Caco-2 (cell line): ENCODE data around the gene RAPGEF1. TPM values are rescaled to one million over a fixed set of nuclear protein-coding genes. Genes with fewer than 3 reads are reported as not detected.
"Not testable (repeated sequence)": the region's sequence is repeated elsewhere in the genome, so short reads cannot be mapped to it uniquely, and the experiment has no call there.

Source experiments
- BruUV-seq: library from RNA; stranded (reverse); fragments of 400-500 nt; replicated peaks from 2 replicates; lab custom pipeline; 2021; lab: Mats Ljungman, UMichigan
- CTCF ChIA-PET: fragments of 300-600 bp; sonication (Branson Sonifier 250); formaldehyde crosslinking; loops from one replicate; lab custom pipeline; 2022; ENCODE audit warnings: antibody characterized with exemption; lab: Charles Lee
- POLR2A ChIA-PET: fragments of 300-600 bp; sonication (Branson Sonifier 250); formaldehyde crosslinking; loops from one replicate; lab custom pipeline; 2022; ENCODE audit warnings: antibody characterized with exemption; lab: Charles Lee
- DNase-seq, 2 experiments: peaks; one replicate each; pipeline versions ENCODE4 v3.0.0 to v3.0.0-alpha.2; 2020 to 2022
- H3K27me3 ChIP-seq: replicated peaks from 2 replicates; pipeline ENCODE4 v1.6.0; 2011; ENCODE audit warnings: low read length; ENCODE audit not compliant: control insufficient read depth, insufficient read depth
- H3K36me3 ChIP-seq: 2 replicates; pipeline ENCODE4 v1.5.1; 2011; ENCODE audit warnings: low read length; ENCODE audit not compliant: control insufficient read depth, insufficient read depth
- H3K4me1 ChIP-seq: fragments of 250-450 bp; sonication (Bioruptor Pico); 2 replicates; pipeline ENCODE4 v1.5.1; 2020; ENCODE audit warnings: mild to moderate bottlenecking
- H3K4me3 ChIP-seq: 2 replicates; pipeline ENCODE4 v1.5.1; 2011; ENCODE audit warnings: low read depth, mild to moderate bottlenecking, control low read depth, low read length
- H3K9me3 ChIP-seq: fragments of 250-450 bp; sonication (Bioruptor Pico); 2 replicates; pipeline ENCODE4 v1.5.1; 2020; ENCODE audit warnings: mild to moderate bottlenecking, moderate library complexity
- H3K27ac Mint-ChIP-seq: one replicate; pipeline ENCODE4 v1.8.0; 2022; ENCODE audit warnings: mixed read lengths; ENCODE audit not compliant: unreplicated experiment
- H3K27me3 Mint-ChIP-seq: one replicate; pipeline ENCODE4 v1.8.0; 2022; ENCODE audit warnings: mixed read lengths; ENCODE audit not compliant: insufficient read depth, unreplicated experiment
- H3K36me3 Mint-ChIP-seq: one replicate; pipeline ENCODE4 v1.8.0; 2022; ENCODE audit warnings: mild to moderate bottlenecking, mixed read lengths; ENCODE audit not compliant: insufficient read depth, unreplicated experiment
- H3K4me1 Mint-ChIP-seq: one replicate; pipeline ENCODE4 v1.8.0; 2022; ENCODE audit warnings: low read depth, mixed read lengths; ENCODE audit not compliant: unreplicated experiment
- H3K4me3 Mint-ChIP-seq: one replicate; pipeline ENCODE4 v1.8.0; 2022; ENCODE audit warnings: mild to moderate bottlenecking, moderate library complexity, mixed read lengths; ENCODE audit not compliant: unreplicated experiment
- H3K9me3 Mint-ChIP-seq: one replicate; pipeline ENCODE4 v1.8.0; 2022; ENCODE audit warnings: mixed read lengths; ENCODE audit not compliant: unreplicated experiment
- intact Hi-C: fragments of 100-400 bp; cut with micrococcal nuclease; formaldehyde crosslinking; loops from one replicate; pipeline ENCODE4 v1.10.0; 2022; ENCODE audit not compliant: unreplicated experiment
- total RNA-seq: library from RNA; stranded (reverse); gene quantifications from 2 replicates; pipeline ENCODE4 v1.2.3, GENCODE V29; 2022
- TF ChIP-seq, protein P1 (sequence below), 2 experiments: fragments of 200-600 bp in 1 of 2; IDR thresholded peaks; 1 replicate in 1 of 2; 2 replicates in 1 of 2; pipeline versions ENCODE4 v1.5.1 to v1.8.0; 2011 to 2022; ENCODE audit warnings: antibody characterized with exemption in 1 of 2, control low read depth in 1 of 2, inconsistent platforms in 1 of 2, low read depth in 1 of 2, low read length in 1 of 2, mild to moderate bottlenecking in 1 of 2, moderate library complexity in 1 of 2; ENCODE audit not compliant: insufficient read depth in 1 of 2, severe bottlenecking in 1 of 2, unreplicated experiment in 1 of 2

The RAPGEF1 gene
- total RNA-seq, 1 experiment from 2014 or later: 75.4 TPM

DNA sequence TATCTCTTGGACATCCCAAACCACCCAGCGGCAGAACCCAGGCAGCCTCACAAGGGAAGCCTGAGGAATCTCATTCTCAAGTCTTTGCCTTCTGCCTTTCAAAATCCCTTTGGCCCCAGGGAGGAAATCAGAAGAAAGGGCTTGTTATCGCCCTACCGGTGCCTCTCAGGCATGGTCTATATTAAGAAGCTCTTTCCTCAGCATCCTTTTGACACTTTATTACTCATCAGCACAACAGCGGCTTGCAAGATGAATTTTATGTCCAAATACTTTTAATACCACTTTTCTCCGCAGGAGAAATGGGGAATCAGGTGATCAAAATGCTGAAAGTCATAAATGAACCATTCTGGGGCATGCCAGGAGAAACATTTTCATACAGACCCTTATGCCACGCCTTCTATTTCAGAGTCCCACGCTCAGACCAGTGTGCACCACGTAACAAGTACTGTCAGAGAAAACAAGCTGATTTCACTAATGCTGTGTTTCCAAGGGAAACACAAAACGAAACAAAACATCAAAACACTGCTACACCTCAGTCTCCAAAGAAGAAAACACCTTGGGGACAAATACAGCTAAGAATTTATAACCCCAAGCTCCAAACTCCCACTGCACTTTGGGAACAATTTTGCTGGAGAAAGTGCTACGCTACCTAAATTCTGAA, 30.0 kb downstream of the RAPGEF1 start:
- Mint-ChIP-seq H3K9me3 (no peaks in the 10 kb centered on the region), H3K4me3 (no peak overlapping the region), H3K4me1 (peaks cover 53% of the 10 kb centered on the region), H3K27me3 (no peaks in the 10 kb centered on the region), H3K27ac (peak overlapping the region; percentile 60), H3K36me3 (peaks cover 26% of the 10 kb centered on the region)
- Histone ChIP-seq H3K4me1 (peaks cover 44% of the 10 kb centered on the region), H3K27me3 (no peaks in the 10 kb centered on the region), H3K9me3 (no peaks in the 10 kb centered on the region), H3K4me3 (no peak overlapping the region), H3K36me3 (peaks cover 1% of the 10 kb centered on the region; the same call in 1 of the 2 replicates)
- TF ChIP-seq, protein P1, sequence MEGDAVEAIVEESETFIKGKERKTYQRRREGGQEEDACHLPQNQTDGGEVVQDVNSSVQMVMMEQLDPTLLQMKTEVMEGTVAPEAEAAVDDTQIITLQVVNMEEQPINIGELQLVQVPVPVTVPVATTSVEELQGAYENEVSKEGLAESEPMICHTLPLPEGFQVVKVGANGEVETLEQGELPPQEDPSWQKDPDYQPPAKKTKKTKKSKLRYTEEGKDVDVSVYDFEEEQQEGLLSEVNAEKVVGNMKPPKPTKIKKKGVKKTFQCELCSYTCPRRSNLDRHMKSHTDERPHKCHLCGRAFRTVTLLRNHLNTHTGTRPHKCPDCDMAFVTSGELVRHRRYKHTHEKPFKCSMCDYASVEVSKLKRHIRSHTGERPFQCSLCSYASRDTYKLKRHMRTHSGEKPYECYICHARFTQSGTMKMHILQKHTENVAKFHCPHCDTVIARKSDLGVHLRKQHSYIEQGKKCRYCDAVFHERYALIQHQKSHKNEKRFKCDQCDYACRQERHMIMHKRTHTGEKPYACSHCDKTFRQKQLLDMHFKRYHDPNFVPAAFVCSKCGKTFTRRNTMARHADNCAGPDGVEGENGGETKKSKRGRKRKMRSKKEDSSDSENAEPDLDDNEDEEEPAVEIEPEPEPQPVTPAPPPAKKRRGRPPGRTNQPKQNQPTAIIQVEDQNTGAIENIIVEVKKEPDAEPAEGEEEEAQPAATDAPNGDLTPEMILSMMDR (IDR thresholded peaks at IDR 0.05; ENCODE audit: insufficient read depth in 1 of 2, low read depth in 1 of 2, low read length in 1 of 2, severe bottlenecking in 1 of 2, unreplicated experiment in 1 of 2): no peak
- ChIA-PET POLR2A (no interaction called here), CTCF (no interaction called here)
- BruUV-seq: no TSS peak
- intact Hi-C loops: no loop called here
- no peak for DNase-seq

DNA sequence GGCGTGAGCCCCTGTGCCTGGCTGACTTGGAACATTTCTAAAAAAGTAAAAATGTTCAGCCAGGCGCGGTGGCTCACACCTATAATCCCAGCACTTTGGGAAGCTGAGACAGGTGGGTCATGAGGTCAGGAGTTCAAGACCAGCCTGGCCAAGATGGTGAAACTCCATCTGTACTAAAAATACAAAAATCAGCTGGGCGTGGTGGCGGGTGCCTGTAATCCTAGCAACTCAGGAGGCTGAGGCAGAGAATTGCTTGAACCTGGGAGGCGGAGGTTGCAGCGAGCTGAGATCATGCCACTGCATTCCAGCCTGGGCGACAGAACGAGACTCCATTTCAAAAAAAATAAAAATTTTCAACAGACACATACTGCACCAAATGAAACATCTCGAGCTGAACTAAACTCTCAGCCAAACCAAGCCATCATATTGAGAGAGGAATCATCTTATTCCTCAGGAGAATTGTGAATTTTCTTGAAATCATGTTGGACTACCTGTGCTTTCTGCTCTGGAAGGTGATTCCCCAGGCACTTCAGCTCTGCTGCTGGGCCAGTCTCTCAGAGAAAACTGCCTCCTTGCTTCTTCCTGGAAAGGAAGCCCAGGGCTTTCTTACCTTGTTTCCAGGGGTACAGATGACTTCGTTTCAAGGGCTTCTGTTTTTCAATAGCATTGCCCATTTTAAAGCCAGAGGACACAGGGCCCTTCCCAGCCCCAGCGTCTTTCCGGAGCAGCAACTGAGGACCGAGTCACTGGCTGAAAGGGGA, 30.7 kb downstream of the RAPGEF1 start:
- H3K9me3 Mint-ChIP-seq, H3K27me3 ChIP-seq, intact Hi-C loops, H3K4me3 Mint-ChIP-seq, DNase-seq, H3K27me3 Mint-ChIP-seq, BruUV-seq, H3K36me3 ChIP-seq, H3K27ac Mint-ChIP-seq, POLR2A ChIA-PET, H3K9me3 ChIP-seq, CTCF ChIA-PET, H3K4me3 ChIP-seq: not testable (repeated sequence)
- peaks cover 19% of the 10 kb centered on the region for H3K36me3 Mint-ChIP-seq
- peaks cover 52% of the 10 kb centered on the region for H3K4me1 ChIP-seq
- peaks cover 58% of the 10 kb centered on the region for H3K4me1 Mint-ChIP-seq

DNA sequence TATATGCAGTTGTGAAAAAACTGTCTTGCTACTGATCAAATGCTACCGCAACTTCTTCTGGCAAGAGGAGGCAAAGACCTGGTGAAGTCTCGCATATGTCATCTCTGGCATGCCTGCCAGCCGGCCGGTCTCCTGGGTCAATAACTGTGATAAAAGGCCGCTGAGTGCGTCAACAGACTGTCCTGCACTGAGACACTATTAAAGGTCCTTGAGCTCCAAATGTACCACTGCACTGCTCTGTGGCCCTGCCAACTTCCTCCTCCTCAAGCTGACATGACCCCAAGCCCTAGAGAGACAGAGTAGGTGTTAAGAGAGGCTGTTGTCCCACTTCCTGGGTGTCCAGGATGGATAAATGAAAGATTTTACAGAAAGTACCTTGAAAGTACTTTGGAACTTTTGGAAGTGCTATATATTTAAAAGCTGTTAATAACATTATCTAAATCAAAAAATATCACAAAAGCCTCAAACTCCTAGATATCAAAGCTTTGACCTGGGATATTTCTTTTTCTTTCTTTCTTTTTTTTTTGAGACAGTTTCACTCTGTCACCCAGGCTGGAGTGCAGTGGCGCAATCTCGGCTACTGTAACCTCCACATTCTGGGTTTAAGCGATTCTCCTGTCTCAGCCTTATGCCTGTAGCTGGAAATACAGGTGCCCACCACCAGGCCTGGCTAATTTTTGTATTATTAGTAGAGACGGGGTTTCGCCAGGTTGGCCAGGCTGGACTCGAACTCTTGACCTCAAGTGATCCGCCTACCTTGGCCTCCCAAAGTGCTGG, 31.5 kb downstream of the RAPGEF1 start:
- H3K4me1 ChIP-seq: peaks cover 50% of the 10 kb centered on the region
- POLR2A ChIA-PET: no interaction called here
- H3K4me1 Mint-ChIP-seq: peaks cover 57% of the 10 kb centered on the region

More for the DNA sequence above, 31.5 kb downstream of the RAPGEF1 start:
- Mint-ChIP-seq H3K27me3 (no peaks in the 10 kb centered on the region), H3K27ac (peak overlapping the region; percentile 58), H3K4me3 (no peak overlapping the region), H3K36me3 (peaks cover 16% of the 10 kb centered on the region), H3K9me3 (no peaks in the 10 kb centered on the region)
- Histone ChIP-seq H3K36me3 (no peaks in the 10 kb centered on the region; the same call in 1 of the 2 replicates), H3K9me3 (no peaks in the 10 kb centered on the region), H3K27me3 (no peaks in the 10 kb centered on the region), H3K4me3 (no peak overlapping the region)
- CTCF ChIA-PET: no interaction called here
- TF ChIP-seq, protein P1 (IDR thresholded peaks at IDR 0.05; ENCODE audit: insufficient read depth in 1 of 2, low read depth in 1 of 2, low read length in 1 of 2, severe bottlenecking in 1 of 2, unreplicated experiment in 1 of 2): no peak
- no TSS peak for BruUV-seq
- intact Hi-C loops: no loop called here
- no peak for DNase-seq
